Measurements from ENCODE around the gene ATXN2.

DNA sequence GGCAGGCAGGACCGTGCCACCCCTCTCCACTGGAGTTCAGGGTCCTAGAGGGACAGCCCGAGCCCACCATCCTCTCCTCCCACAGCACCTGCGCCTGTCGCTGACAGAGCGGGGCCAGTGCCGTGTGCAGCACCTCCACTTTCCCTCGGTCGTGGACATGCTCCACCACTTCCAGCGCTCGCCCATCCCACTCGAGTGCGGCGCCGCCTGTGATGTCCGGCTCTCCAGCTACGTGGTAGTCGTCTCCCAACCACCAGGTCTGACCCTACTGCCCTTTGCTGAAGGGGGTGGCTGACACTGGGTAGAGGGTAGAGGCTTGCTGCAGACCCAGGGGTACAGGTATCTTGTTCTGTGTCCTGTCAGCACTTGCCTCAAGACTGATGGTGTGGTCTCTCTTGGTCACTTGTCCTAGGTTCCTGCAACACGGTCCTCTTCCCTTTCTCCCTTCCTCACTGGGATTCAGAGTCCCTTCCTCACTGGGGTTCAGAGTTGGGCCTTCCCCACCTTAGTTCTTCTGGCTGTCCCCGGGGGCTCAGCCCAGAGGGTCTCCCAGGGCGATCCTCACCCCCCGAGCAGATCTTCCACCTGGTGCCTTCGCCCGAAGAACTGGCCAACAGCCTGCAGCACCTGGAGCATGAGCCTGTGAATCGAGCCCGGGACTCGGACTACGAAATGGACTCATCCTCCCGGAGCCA is 151.4 kb downstream of the ATXN2 start:
- TF ChIP-seq EZH2 (IDR thresholded peaks at IDR 0.05; ENCODE audit: insufficient read depth, poor library complexity, severe bottlenecking) (no peak), EZH2phosphoT487 (IDR thresholded peaks at IDR 0.05; ENCODE audit: insufficient read depth, low read depth) (no peak)
